ENCODE data around the gene SGK1.

The SGK1 gene

GRCh38 chr6:134317471-134318131, at the start of gene SGK1:
Gene SGK1 (minus strand): TSS chr6:134318112. CDS start chr6:134317460, 652 bp downstream.
- TF ChIP-seq CTCF (IDR thresholded peaks at IDR 0.05; ENCODE audit: poor library complexity, severe bottlenecking) = no peak
- H3K27ac ChIP-seq (ENCODE audit: poor library complexity, severe bottlenecking) = no peak within 1 kb of the TSS
- no peaks in the 10 kb centered on the region for H3K27me3 ChIP-seq (ENCODE audit: insufficient read depth, poor library complexity, severe bottlenecking)
- DNase-seq (ENCODE audit: low spot score) (no peak), ATAC-seq (ENCODE audit: low read depth) (peak; percentile 85)
- no peaks in the 10 kb centered on the region for H3K9me3 ChIP-seq (ENCODE audit: severe bottlenecking)
- H3K4me3 ChIP-seq (ENCODE audit: severe bottlenecking) = peak within 1 kb of the TSS; percentile 33
- H3K4me1 ChIP-seq (ENCODE audit: insufficient read depth, poor library complexity, severe bottlenecking) = no peaks in the 10 kb centered on the region
- no peaks in the 10 kb centered on the region for H3K36me3 ChIP-seq (ENCODE audit: low read depth)

- Histone ChIP-seq H3K9me3 (ENCODE audit: severe bottlenecking) (no peaks in the 10 kb centered on the region), H3K36me3 (ENCODE audit: low read depth) (no peaks in the 10 kb centered on the region), H3K27me3 (ENCODE audit: insufficient read depth, poor library complexity, severe bottlenecking) (no peaks in the 10 kb centered on the region), H3K4me1 (ENCODE audit: insufficient read depth, poor library complexity, severe bottlenecking) (peaks cover 21% of the 10 kb centered on the region), H3K4me3 (ENCODE audit: severe bottlenecking) (no peak overlapping the region), H3K27ac (ENCODE audit: poor library complexity, severe bottlenecking) (peak overlapping the region; percentile 95)
- ATAC-seq (ENCODE audit: low read depth) = peak; percentile 98
- DNase-seq (ENCODE audit: low spot score) = no peak
- TF ChIP-seq CTCF (IDR thresholded peaks at IDR 0.05; ENCODE audit: poor library complexity, severe bottlenecking) = no peak
Observed at GRCh38 chr6:134363323-134364039, 45.6 kb upstream of the SGK1 start.

- no peaks in the 10 kb centered on the region for H3K9me3 ChIP-seq (ENCODE audit: severe bottlenecking)
- no peaks in the 10 kb centered on the region for H3K27me3 ChIP-seq (ENCODE audit: insufficient read depth, poor library complexity, severe bottlenecking)
- H3K27ac ChIP-seq (ENCODE audit: poor library complexity, severe bottlenecking) = no peak overlapping the region
- H3K4me1 ChIP-seq (ENCODE audit: insufficient read depth, poor library complexity, severe bottlenecking) = peaks cover 26% of the 10 kb centered on the region
- ATAC-seq (ENCODE audit: low read depth) (no peak), DNase-seq (ENCODE audit: low spot score) (no peak)
- H3K36me3 ChIP-seq (ENCODE audit: low read depth) = no peaks in the 10 kb centered on the region
- no peak for TF ChIP-seq CTCF (IDR thresholded peaks at IDR 0.05; ENCODE audit: poor library complexity, severe bottlenecking)
- H3K4me3 ChIP-seq (ENCODE audit: severe bottlenecking) = no peak overlapping the region
Observed at GRCh38 chr6:134361011-134361410, 43.1 kb upstream of the SGK1 start.

- H3K36me3 ChIP-seq (ENCODE audit: low read depth) = no peaks in the 10 kb centered on the region
- TF ChIP-seq CTCF (IDR thresholded peaks at IDR 0.05; ENCODE audit: poor library complexity, severe bottlenecking) = no peak
- H3K4me1 ChIP-seq (ENCODE audit: insufficient read depth, poor library complexity, severe bottlenecking) = peaks cover 26% of the 10 kb centered on the region
- DNase-seq (ENCODE audit: low spot score) (no peak), ATAC-seq (ENCODE audit: low read depth) (no peak)
- H3K27ac ChIP-seq (ENCODE audit: poor library complexity, severe bottlenecking) = peak overlapping the region; percentile 73
- H3K4me3 ChIP-seq (ENCODE audit: severe bottlenecking) = no peak overlapping the region
- H3K9me3 ChIP-seq (ENCODE audit: severe bottlenecking) = no peaks in the 10 kb centered on the region
- no peaks in the 10 kb centered on the region for H3K27me3 ChIP-seq (ENCODE audit: insufficient read depth, poor library complexity, severe bottlenecking)
Observed at GRCh38 chr6:134359302-134359701, 41.4 kb upstream of the SGK1 start.

- Histone ChIP-seq H3K36me3 (ENCODE audit: low read depth) (no peaks in the 10 kb centered on the region), H3K27ac (ENCODE audit: poor library complexity, severe bottlenecking) (peak overlapping the region; percentile 73), H3K9me3 (ENCODE audit: severe bottlenecking) (no peaks in the 10 kb centered on the region), H3K4me1 (ENCODE audit: insufficient read depth, poor library complexity, severe bottlenecking) (peaks cover 20% of the 10 kb centered on the region), H3K4me3 (ENCODE audit: severe bottlenecking) (no peak overlapping the region), H3K27me3 (ENCODE audit: insufficient read depth, poor library complexity, severe bottlenecking) (no peaks in the 10 kb centered on the region)
- TF ChIP-seq CTCF (IDR thresholded peaks at IDR 0.05; ENCODE audit: poor library complexity, severe bottlenecking) = no peak
- DNase-seq (ENCODE audit: low spot score) = no peak
- peak; percentile 72 for ATAC-seq (ENCODE audit: low read depth)
Observed at GRCh38 chr6:134358320-134358719, 40.4 kb upstream of the SGK1 start.

Measured in RWPE2 (cell line).